Renal cortical epithelial cell (primary cell): ENCODE data around the gene RAET1G. TPM values are rescaled to one million over a fixed set of nuclear protein-coding genes. Genes with fewer than 3 reads are reported as not detected.
A peak's percentile ranks its signal among the peaks of the same experiment; 100 is the strongest.
"Not testable (repeated sequence)": the region's sequence is repeated elsewhere in the genome, so short reads cannot be mapped to it uniquely, and the experiment has no call there.

ENCODE experiments used
- DNase-seq: peaks from one replicate; pipeline ENCODE4 v3.0.0-alpha.2; 2011; ENCODE audit warnings: low read depth
- total RNA-seq: library from RNA; depleted of rRNA; stranded (reverse); fragments of >200 nt; gene quantifications from 2 replicates; pipeline ENCODE4 v1.2.3, GENCODE V29; 2014

Gene RAET1G
- total RNA-seq, 1 donor from 2014 or later, result 0.15 TPM

GRCh38 chr6:149897015-149897697 lies 25.8 kb downstream of the RAET1G start:
- DNase-seq, result peak; percentile 54

DNA sequence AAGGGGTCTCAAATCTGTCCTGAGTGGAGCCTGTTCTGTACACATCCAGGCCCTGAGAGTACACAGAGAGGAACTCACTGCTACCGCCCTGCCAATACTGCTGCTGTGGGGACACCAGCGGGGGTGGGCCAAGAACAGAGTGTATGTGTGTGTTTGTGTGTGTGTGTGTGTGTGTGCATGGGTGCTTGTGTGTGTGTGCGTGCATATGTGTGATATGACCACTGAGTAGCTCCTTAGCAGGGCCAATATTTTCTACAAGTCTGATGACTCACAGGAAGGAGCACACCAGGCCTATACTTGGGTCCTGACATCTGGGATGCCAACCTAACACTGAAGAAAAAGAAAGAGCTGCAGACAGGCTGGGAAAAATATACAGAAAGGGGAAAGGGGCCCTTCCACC lies 26.4 kb downstream of the RAET1G start:
- DNase-seq, result no peak

DNA sequence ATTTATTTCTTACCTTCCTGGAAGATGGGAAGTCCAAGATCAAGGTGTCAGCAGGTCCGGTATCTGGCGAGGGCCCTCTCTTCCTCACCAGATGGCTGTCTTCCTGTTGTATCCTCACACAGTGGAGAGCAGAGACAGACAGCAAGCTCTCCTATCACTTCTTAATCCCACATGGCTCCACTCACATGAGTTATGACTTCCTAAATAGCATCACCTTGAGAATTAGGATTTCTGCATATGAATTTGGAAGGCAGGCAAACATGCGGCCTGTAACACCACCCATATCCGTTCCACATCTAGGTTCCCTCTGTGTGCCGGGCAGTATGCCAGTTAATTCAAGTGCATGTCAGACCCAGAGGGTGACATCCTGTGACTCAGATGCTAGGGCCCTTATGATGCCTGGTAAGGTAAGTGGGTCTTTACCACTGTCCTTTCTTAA lies 27.1 kb downstream of the RAET1G start:
- peak; percentile 43 for DNase-seq

- DNase-seq, result peak; percentile 56
Observed at GRCh38 chr6:149895048-149895590, 27.8 kb downstream of the RAET1G start.

- DNase-seq, result not testable (repeated sequence)
Observed at GRCh38 chr6:149891864-149892263, 31.1 kb downstream of the RAET1G start.

DNA sequence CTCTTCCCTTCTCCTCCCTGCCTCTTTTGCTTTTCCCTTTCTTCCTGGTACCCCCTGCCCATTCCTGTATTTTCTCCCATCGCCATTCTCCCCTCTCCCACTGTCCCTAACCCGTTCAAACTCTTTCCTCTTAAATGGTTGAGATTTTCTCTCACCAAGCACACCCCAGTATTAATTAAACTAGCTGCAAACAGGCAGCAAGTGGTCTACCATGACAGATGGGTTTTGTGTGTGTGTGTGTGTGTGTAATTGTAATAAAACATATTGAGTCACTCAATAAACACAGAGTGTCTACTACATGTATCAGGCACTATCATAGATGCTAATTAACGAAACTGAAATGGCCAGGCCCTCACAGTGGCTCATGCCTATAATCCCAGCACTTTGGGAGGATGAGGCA lies 31.7 kb downstream of the RAET1G start:
- DNase-seq, result no peak

GRCh38 chr6:149890629-149891045 lies 32.3 kb downstream of the RAET1G start:
- DNase-seq, result no peak

GRCh38 chr6:149889326-149889725 lies 33.6 kb downstream of the RAET1G start:
- DNase-seq, result no peak

- DNase-seq, result no peak
Observed at GRCh38 chr6:149888659-149889058, 34.3 kb downstream of the RAET1G start.

GRCh38 chr6:149888093-149888492 lies 34.8 kb downstream of the RAET1G start:
- no peak for DNase-seq

- no peak for DNase-seq
Observed at GRCh38 chr6:149887343-149887742, 35.6 kb downstream of the RAET1G start.

DNA sequence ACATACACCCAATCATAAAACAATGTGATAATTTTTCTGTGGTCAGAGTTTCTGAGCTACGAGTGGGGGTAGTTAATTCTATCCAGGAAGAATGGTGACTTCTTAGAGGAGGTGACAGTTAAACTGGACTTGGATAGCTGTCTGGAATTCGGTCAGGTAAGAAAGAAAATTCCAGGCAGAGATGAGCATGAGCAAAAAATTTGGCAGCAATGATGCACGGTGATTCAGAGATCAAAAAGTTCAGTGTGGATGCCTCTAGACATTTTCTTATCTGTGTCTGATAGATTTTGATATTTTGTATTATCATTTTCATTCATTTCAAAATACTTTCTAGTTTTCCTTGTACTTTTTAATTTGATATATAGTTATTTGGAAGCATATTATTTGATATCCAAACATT lies 37.0 kb downstream of the RAET1G start:
- no peak for DNase-seq

DNA sequence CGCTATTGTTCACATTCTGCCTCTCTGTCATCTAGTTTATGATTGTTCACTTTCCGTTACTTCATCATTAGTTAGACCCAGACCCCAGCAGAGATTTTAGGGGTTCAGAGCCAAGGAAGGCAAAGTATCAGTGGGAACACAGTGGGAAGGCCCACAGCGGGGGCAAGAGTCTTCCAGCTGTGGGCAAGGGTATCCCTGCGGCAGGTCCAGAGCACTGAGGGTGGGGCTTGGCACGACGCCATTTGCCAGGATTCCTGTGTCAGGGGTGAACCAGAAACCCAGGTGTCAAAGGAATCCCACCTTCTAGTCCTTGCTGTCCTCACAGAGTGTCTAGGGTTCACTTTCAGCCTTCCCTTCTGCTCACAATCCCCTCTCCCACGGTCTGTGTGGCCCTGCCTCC lies 38.3 kb downstream of the RAET1G start:
- DNase-seq, result no peak

DNA sequence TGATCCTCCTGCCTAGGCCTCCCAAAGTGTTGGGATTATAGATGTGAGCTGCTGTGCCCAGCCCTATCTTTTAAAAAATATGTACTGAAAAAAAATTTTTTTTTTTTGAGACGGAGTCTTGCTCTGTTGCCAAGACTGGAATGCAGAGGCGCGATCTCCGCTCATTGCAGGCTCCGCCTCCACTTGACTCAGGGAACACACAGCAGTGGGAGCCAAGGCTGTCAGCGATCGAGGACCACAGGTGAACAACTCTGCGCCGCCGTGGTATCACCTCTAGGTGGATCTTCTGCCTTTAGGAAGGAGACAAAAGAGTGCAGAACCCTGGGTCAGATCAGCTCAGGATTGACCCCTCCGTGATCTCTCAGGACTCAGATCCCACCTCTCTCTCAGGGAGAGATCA lies 38.7 kb downstream of the RAET1G start:
- DNase-seq, result no peak

- DNase-seq, result no peak
Observed at GRCh38 chr6:149881860-149882259, 41.1 kb downstream of the RAET1G start.

GRCh38 chr6:149881066-149881766 lies 41.7 kb downstream of the RAET1G start:
- DNase-seq, result no peak

DNA sequence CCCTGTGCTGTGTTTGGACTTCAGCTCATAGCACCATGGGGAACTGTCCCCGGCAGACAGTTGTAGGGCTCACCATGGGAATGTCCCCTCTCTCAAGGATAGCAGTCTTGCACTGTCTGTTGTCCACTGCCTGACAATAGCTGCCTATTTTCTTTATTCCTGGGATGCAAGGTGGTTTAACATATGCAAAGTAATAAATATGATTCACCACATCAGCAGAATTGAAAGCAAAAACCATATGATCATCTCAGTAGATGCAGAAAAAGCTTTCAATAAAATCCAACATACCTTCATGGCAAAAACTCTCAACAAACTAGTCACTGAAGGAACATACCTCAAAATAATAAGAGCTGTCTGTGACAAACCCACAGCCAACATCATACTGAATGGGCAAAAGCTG lies 45.3 kb downstream of the RAET1G start:
- DNase-seq, result no peak

DNA sequence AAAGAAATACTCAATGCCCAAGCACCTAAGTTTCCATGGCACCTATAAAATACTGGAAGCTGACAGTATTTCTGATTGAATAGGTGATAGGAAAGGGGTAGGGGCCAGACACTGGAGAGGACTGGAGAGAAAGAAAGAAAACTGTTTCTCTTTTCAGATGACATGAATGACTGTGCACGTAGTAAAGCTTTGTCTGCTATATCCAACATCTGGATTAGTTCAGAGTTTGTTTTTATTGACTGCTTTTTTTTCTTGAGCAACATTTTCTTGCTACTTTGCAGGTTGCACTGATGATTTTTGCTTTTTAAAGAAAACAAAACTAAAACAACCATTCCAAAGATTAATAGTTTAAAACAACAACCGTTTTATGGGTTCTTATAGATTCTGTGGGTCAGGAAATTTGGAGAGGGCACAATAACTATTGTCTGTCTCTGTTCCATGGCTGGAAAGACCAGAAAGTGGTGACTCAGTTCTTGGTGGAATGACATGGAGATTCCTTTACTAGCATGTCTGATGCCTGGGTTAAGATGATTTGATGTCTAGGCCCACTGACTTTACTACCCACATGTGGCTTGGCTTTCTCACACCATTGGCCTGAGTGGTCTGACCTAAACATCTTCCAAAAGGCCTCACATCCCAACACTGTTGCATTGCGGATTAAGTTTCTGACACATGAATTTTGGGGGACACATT lies 46.5 kb downstream of the RAET1G start:
- DNase-seq, result no peak

DNA sequence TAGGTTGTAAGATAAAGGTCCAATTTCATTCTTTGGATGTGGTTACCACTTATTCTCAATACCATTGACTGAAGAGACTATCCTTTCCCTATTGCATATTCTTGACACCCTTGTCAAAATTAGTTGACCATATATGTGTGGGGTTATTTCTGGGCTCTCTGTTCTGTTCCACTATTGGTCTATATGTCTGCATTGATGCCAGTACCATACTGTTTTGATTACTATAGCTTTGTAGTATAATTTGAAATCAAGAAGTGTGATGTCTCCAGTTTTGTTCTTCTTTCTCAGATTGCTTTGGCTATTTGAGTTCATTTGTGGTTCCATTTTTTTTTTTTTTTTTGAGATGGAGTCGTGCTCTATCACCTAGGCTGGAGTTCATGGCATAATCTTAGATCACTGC lies 50.7 kb downstream of the RAET1G start:
- no peak for DNase-seq

- DNase-seq, result no peak
Observed at GRCh38 chr6:149871182-149871581, 51.7 kb downstream of the RAET1G start.

- no peak for DNase-seq
Observed at GRCh38 chr6:149869275-149869892, 53.5 kb downstream of the RAET1G start.
